Mesodermal cell (in vitro differentiated cells): ENCODE data around the gene PTPN18.
"Not testable (repeated sequence)": the region's sequence is repeated elsewhere in the genome, so short reads cannot be mapped to it uniquely, and the experiment has no call there.

Source experiments
- H3K27ac ChIP-seq: 2 replicates; pipeline ENCODE4 v1.7.0; 2013; ENCODE audit warnings: mild to moderate bottlenecking, low read depth, low read length, moderate library complexity; ENCODE audit not compliant: severe bottlenecking
- H3K36me3 ChIP-seq: 2 replicates; pipeline ENCODE4 v1.7.1; 2013; ENCODE audit warnings: mild to moderate bottlenecking, low read length, moderate library complexity; ENCODE audit not compliant: control insufficient read depth, insufficient read depth
- H3K4me1 ChIP-seq: one replicate; pipeline ENCODE4 v1.7.1; 2013; ENCODE audit warnings: mild to moderate bottlenecking, low read length; ENCODE audit not compliant: insufficient read depth, control insufficient read depth, poor library complexity, severe bottlenecking
- H3K4me3 ChIP-seq: 2 replicates; pipeline ENCODE4 v1.7.0; 2013; ENCODE audit warnings: low read length, control low read depth, mild to moderate bottlenecking; ENCODE audit not compliant: insufficient read depth, poor library complexity, severe bottlenecking; ENCODE audit errors: extremely low read depth
- H3K9me3 ChIP-seq: 2 replicates; pipeline ENCODE4 v1.7.1; 2013; ENCODE audit warnings: mild to moderate bottlenecking, low read length, moderate library complexity; ENCODE audit not compliant: control insufficient read depth
- WGBS, 2 experiments: methylation state at CpG; one replicate each; pipeline ENCODE4 v1.1.5; 2013; ENCODE audit warnings: missing lambda C conversion rate in 2 of 2; ENCODE audit not compliant: insufficient coverage in 2 of 2; 5-methylcytosine and 5-hydroxymethylcytosine counted together

Gene PTPN18

GRCh38 chr2:130332271-130333073 is 23.4 kb upstream of the PTPN18 start:
- no peaks in the 10 kb centered on the region for H3K9me3 ChIP-seq
- H3K4me3 ChIP-seq: no peak overlapping the region
- H3K36me3 ChIP-seq: no peaks in the 10 kb centered on the region
- 46 to 54% methylated on average over 23 of the region's 29 CpGs for WGBS, 2 experiments
- H3K27ac ChIP-seq: no peak overlapping the region
- peaks cover 13% of the 10 kb centered on the region for H3K4me1 ChIP-seq

DNA sequence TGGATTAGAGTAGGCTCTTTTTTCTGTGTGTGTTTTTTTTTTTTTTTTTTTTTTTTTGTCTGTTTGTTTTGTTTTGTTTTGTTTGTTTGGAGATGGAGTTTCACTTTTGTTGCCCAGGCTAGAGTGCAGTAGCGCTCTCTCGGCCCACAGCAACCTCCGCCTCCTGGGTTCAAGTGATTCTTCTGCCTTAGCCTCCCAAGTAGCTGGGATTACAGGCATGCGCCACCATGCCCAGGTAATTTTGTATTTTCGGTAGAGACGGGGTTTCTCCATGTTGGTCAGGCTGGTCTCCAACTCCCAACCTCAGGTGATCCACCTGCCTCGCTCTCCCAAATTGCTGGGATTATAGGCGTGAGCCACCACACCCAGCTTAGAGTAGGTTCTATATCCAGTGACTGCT is 22.6 kb upstream of the PTPN18 start:
- H3K4me3 ChIP-seq: not testable (repeated sequence)
- 91 to 98% methylated on average over 7 to 8 of the region's 8 CpGs for WGBS, 2 experiments
- peaks cover 15% of the 10 kb centered on the region for H3K4me1 ChIP-seq

DNA sequence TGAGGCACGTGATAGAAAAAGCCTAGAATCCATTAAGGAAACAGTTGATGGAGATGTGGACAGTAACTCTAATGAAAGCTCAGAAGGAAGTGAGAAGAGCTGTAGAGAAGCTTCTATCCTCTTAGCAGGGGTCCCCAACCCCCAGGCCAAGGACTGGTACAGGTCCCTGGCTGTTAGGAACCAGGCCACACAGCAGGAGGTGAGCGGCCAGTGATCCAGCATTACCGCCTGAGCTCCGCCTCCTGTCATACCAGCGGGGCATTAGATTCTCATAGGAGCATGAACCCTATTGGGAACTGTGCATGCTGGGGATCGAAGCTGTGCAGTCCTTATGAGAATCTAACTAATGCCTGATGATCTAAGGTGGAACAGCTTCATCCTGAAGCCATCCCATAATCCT is 21.8 kb upstream of the PTPN18 start:
- 60 to 74% methylated on average over 4 to 6 of the region's 6 CpGs for WGBS, 2 experiments
- H3K27ac ChIP-seq: no peak overlapping the region
- H3K4me1 ChIP-seq: peaks cover 9% of the 10 kb centered on the region
- no peaks in the 10 kb centered on the region for H3K9me3 ChIP-seq
- no peak overlapping the region for H3K4me3 ChIP-seq
- H3K36me3 ChIP-seq: peaks cover 5% of the 10 kb centered on the region

More for the DNA sequence above, 22.6 kb upstream of the PTPN18 start:
- not testable (repeated sequence) for H3K36me3 ChIP-seq, H3K9me3 ChIP-seq, H3K27ac ChIP-seq

DNA sequence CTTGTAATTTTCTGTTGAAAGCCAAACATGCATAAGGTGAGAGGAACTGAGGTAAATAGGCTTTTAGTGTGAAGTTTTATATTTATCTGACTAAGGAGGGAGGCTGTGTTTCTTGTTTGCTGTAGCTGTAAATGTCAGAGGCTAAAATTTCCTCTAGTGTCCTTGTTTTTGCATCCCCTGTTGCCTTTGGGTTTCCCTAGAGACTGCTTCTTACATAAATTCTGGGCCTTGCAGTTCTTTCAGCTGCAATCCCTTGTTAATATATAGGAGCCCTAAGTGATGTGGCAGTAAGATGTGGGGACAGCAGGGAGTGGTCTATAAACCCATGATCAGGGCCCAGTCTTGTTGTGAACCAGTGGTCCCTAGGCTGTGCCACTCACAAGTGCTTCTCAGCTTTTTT is 20.6 kb upstream of the PTPN18 start:
- Histone ChIP-seq H3K4me1 (peaks cover 8% of the 10 kb centered on the region), H3K4me3 (no peak overlapping the region), H3K36me3 (peaks cover 11% of the 10 kb centered on the region), H3K9me3 (no peaks in the 10 kb centered on the region), H3K27ac (no peak overlapping the region)

GRCh38 chr2:130336150-130336876 is 19.5 kb upstream of the PTPN18 start:
- Histone ChIP-seq H3K4me1 (peaks cover 8% of the 10 kb centered on the region), H3K9me3 (no peaks in the 10 kb centered on the region), H3K36me3 (peaks cover 11% of the 10 kb centered on the region), H3K27ac (no peak overlapping the region), H3K4me3 (no peak overlapping the region)
- WGBS, 2 experiments: 88 to 91% methylated on average over 7 to 9 of the region's 13 CpGs

GRCh38 chr2:130336877-130337734 is 18.8 kb upstream of the PTPN18 start:
- Histone ChIP-seq H3K9me3 (no peaks in the 10 kb centered on the region), H3K36me3 (peaks cover 11% of the 10 kb centered on the region), H3K4me1 (peaks cover 8% of the 10 kb centered on the region), H3K27ac (peak overlapping the region; percentile 62), H3K4me3 (peak overlapping the region; percentile 44)
- 4 to 9% methylated on average over 19 of the region's 29 CpGs for WGBS, 2 experiments

DNA sequence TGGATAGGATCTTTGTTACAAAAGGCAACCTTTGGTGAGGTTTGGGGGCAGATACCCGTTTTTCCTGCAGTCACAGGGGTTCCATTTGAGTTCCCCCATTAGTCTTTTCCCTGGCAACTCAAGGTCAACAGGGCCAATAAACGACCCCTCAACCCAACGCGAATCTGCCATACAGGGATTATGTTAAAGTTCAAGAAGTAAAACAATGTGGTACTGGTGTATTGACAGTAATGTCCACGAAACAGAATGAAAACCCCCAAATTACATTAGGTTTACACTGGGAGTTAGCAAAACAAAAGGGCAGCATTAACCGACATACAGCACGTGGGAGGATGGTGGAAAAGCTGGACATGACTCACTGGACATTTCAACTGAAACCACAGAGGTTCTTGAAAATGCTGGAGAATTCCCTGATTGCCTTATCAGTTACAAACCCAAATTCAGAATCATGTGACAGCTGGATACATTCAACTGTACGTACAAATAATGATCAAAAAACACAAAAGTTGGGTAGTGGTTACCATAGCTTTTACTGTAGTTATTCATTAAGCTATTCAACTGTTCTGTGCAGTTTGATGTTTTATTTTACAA is 18.0 kb upstream of the PTPN18 start:
- Histone ChIP-seq H3K9me3 (no peaks in the 10 kb centered on the region), H3K36me3 (peaks cover 11% of the 10 kb centered on the region), H3K4me3 (peak overlapping the region; percentile 44), H3K4me1 (peaks cover 8% of the 10 kb centered on the region), H3K27ac (peak overlapping the region; percentile 62)
- 40 to 61% methylated on average over 2 to 6 of the region's 8 CpGs for WGBS, 2 experiments

- no peak overlapping the region for H3K27ac ChIP-seq
- no peak overlapping the region for H3K4me3 ChIP-seq
- peaks cover 8% of the 10 kb centered on the region for H3K4me1 ChIP-seq
- WGBS, 2 experiments: 93 to 95% methylated on average over 11 to 12 of the region's 12 CpGs
- no peaks in the 10 kb centered on the region for H3K9me3 ChIP-seq
- peaks cover 11% of the 10 kb centered on the region for H3K36me3 ChIP-seq
Measured at GRCh38 chr2:130338793-130339345, 17.0 kb upstream of the PTPN18 start.

DNA sequence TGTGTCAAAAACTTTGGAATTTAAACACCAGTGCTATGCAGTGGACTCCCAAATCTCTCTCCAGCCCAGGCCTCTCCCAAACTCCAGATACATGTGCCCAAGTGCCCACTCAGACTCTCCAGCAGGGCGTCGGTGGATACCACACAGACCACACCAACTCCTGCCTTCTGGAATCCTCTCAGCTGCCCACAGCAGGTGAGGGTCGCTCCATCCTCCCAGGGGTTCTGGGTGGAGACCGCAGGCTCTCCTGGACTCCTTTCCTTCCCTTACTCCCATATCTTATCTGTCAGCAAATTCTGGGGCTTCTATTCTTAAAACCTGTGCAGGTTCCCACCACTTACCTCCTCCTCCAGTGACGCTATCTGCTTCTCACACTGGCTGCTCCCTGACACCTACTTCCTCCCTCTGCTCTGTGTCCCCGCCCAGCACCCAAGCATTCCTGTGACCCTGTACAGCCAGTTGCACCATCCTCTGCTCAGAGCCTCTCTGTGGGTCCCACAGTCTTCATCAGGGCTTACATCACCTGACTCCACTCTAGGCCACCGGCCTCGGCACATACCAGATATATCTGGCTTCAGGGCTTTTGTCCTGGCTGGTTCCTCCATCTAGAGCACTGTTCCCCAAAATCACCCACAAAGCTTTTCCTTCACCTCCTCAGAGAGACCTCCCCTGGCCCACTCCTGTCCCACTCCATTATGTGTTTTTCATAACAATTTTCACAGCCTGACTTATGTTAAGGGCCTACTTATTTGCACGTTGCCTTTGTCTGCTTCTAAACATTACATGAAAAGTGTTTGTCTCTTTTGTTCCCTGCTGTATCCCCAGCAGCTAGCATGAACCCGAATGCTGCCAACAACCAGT is 15.7 kb upstream of the PTPN18 start:
- 84 to 95% methylated on average over 6 to 8 of the region's 10 CpGs for WGBS, 2 experiments
- H3K4me1 ChIP-seq: peaks cover 8% of the 10 kb centered on the region
- peaks cover 22% of the 10 kb centered on the region for H3K36me3 ChIP-seq
- H3K9me3 ChIP-seq: no peaks in the 10 kb centered on the region
- H3K27ac ChIP-seq: no peak overlapping the region
- no peak overlapping the region for H3K4me3 ChIP-seq
